Eye (tissue), 1 donor: ENCODE measurements around the gene PHF8.

Experiments
- DNase-seq: peaks from one replicate; pipeline ENCODE4 v3.0.0-alpha.2; 2015

PHF8 gene

GRCh38 chrX:54012830-54013500, 31.3 kb downstream of the PHF8 start:
- no peak for DNase-seq

GRCh38 chrX:54007682-54008081, 36.6 kb downstream of the PHF8 start:
- DNase-seq, result no peak

- no peak for DNase-seq
Observed at GRCh38 chrX:53997724-53998123, 46.5 kb downstream of the PHF8 start.

GRCh38 chrX:53992589-53992988, 51.7 kb downstream of the PHF8 start:
- DNase-seq, result no peak

- DNase-seq, result peak; percentile 17
Observed at GRCh38 chrX:53990171-53990570, 54.1 kb downstream of the PHF8 start.

- no peak for DNase-seq
Observed at GRCh38 chrX:53984895-53985294, 59.4 kb downstream of the PHF8 start.

- no peak for DNase-seq
Observed at GRCh38 chrX:53974529-53974928, 69.7 kb downstream of the PHF8 start.

GRCh38 chrX:53969540-53969939, 74.7 kb downstream of the PHF8 start:
- DNase-seq, result no peak

GRCh38 chrX:53950130-53950733, 94.0 kb downstream of the PHF8 start:
- DNase-seq, result peak; percentile 4

GRCh38 chrX:53940180-53940579, 104.1 kb downstream of the PHF8 start:
- DNase-seq, result no peak

- no peak for DNase-seq
Observed at GRCh38 chrX:53939127-53939526, 105.1 kb downstream of the PHF8 start.

GRCh38 chrX:53930515-53931380, 113.5 kb downstream of the PHF8 start:
- DNase-seq, result no peak

GRCh38 chrX:53926030-53926429, 118.2 kb downstream of the PHF8 start:
- DNase-seq, result no peak

GRCh38 chrX:53918702-53919101, 125.6 kb downstream of the PHF8 start:
- DNase-seq, result no peak

GRCh38 chrX:53900623-53901022, 143.7 kb downstream of the PHF8 start:
- no peak for DNase-seq

GRCh38 chrX:53895270-53895669, 149.0 kb downstream of the PHF8 start:
- DNase-seq, result no peak
